ENCODE results near the gene MAPK8IP3.

GRCh38 chr16:1734816-1735215 is 28.8 kb downstream of the MAPK8IP3 start:
- TF ChIP-seq CTCF (optimal IDR thresholded peaks at IDR 0.05 in 1 of 3, IDR thresholded peaks at IDR 0.05 in 1 of 3, conservative IDR thresholded peaks at IDR 0.05 in 1 of 3; ENCODE audit: extremely low read depth in 1 of 3, insufficient read depth in 2 of 3, low read length in 3 of 3) (no peak), EZH2 (IDR thresholded peaks at IDR 0.05; ENCODE audit: low read length) (no peak)

Data from keratinocyte (primary cell).